HCT116 (cell line): ENCODE measurements around the gene POLRMT. TPM values are rescaled to one million over a fixed set of nuclear protein-coding genes. Genes with fewer than 3 reads are reported as not detected.
"Not testable (repeated sequence)": the region's sequence is repeated elsewhere in the genome, so short reads cannot be mapped to it uniquely, and the experiment has no call there.

Source experiments
- ATAC-seq: fragments of 200-7000 bp; cut with Tn5 transposase; 2 replicates; pipeline ENCODE4 v1.9.1; 2020; ENCODE audit warnings: mild to moderate bottlenecking, moderate library complexity
- BruUV-seq: library from RNA; stranded (reverse); fragments of 400-500 nt; replicated peaks from 2 replicates; lab custom pipeline; 2021; lab: Mats Ljungman, UMichigan
- CTCF ChIA-PET: fragments of 300-600 bp; sonication (Branson Sonifier 250); formaldehyde crosslinking; loops from one replicate; lab custom pipeline; 2021; ENCODE audit warnings: antibody characterized with exemption; lab: Charles Lee
- POLR2A ChIA-PET: fragments of 300-600, 350-600 bp; sonication (Branson Sonifier 250); formaldehyde crosslinking; loops from one replicate; lab custom pipeline; 2021; ENCODE audit warnings: antibody characterized with exemption; lab: Charles Lee
- RAD21 ChIA-PET, 2 experiments: fragments of 300-600 bp; sonication (Branson Sonifier 250); formaldehyde crosslinking; loops; one replicate each; lab custom pipeline; 2023; ENCODE audit warnings: low total read pairs in 2 of 2; ENCODE audit not compliant: uncharacterized antibody in 2 of 2, unreplicated experiment in 2 of 2, low non-redundant PET in 1 of 2; lab: Charles Lee
- DNase-seq: peaks from one replicate; pipeline ENCODE4 v3.0.0-alpha.2; 2010; ENCODE audit warnings: low read depth, low spot score
- H2AFZ ChIP-seq: fragments of 200-600 bp; shearing (Covaris generic), sonication (generic); 2 replicates; pipeline ENCODE4 v1.6.1; 2017; ENCODE audit warnings: low read depth, mixed run types, mixed read lengths, antibody characterized with exemption, low read length; ENCODE audit not compliant: poor library complexity, severe bottlenecking
- H3K27ac ChIP-seq: 2 replicates; pipeline ENCODE4 v1.5.1; 2012; ENCODE audit warnings: low read depth, low read length
- H3K27me3 ChIP-seq: fragments of 200-600 bp; sonication (generic); 2 replicates; pipeline ENCODE4 v1.6.1; 2016; ENCODE audit warnings: mixed run types, low read length, mixed read lengths; ENCODE audit not compliant: insufficient read depth
- H3K36me3 ChIP-seq, 2 experiments: fragments of 200-500 bp in 1 of 2; fragments of 200-600 bp in 1 of 2; sonication (Bioruptor generic) in 1 of 2; sonication (generic) in 1 of 2; 2 replicates each; pipeline versions ENCODE4 v1.5.1 to v1.6.1; 2014 to 2016; ENCODE audit warnings: low read length in 2 of 2, inconsistent platforms in 1 of 2, mixed read lengths in 1 of 2, mixed run types in 1 of 2; ENCODE audit not compliant: insufficient read depth in 2 of 2, control insufficient read depth in 1 of 2
- H3K4me1 ChIP-seq, 2 experiments: fragments of 200-600 bp in 1 of 2; sonication (generic) in 1 of 2; 2 replicates each; pipeline versions ENCODE4 v1.5.1 to v1.6.1; 2012 to 2017; ENCODE audit warnings: low read length in 2 of 2, inconsistent platforms in 1 of 2, mild to moderate bottlenecking in 1 of 2, mixed read lengths in 1 of 2, mixed run types in 1 of 2, moderate library complexity in 1 of 2; ENCODE audit not compliant: insufficient read depth in 2 of 2, control insufficient read depth in 1 of 2
- H3K4me2 ChIP-seq: fragments of 200-600 bp; sonication (generic); 2 replicates; pipeline ENCODE4 v1.6.1; 2017; ENCODE audit warnings: mixed run types, low read length, mixed read lengths
- H3K4me3 ChIP-seq, 2 experiments: fragments of 200-600 bp in 1 of 2; sonication (generic) in 1 of 2; replicated peaks in 1 of 2; 2 replicates each; pipeline ENCODE4 v1.5.1; 2011 to 2016; ENCODE audit warnings: low read length in 2 of 2, control low read depth in 1 of 2, low read depth in 1 of 2, mild to moderate bottlenecking in 1 of 2, mixed read lengths in 1 of 2, mixed run types in 1 of 2
- H3K79me2 ChIP-seq: fragments of 200-600 bp; sonication (generic); 2 replicates; pipeline ENCODE4 v1.6.1; 2017; ENCODE audit warnings: mild to moderate bottlenecking, mixed run types, low read length, moderate library complexity, mixed read lengths; ENCODE audit not compliant: insufficient read depth
- H3K9ac ChIP-seq: fragments of 200-600 bp; sonication (generic); 2 replicates; pipeline ENCODE4 v1.6.1; 2016; ENCODE audit warnings: low read length, mixed read lengths
- H3K9me2 ChIP-seq: fragments of 200-600 bp; sonication (generic), shearing (Covaris generic); 2 replicates; pipeline ENCODE4 v1.6.1; 2017; ENCODE audit warnings: mixed run types, mild to moderate bottlenecking, moderate library complexity; ENCODE audit not compliant: insufficient read depth
- H3K9me3 ChIP-seq, 2 experiments: fragments of 200-500 bp in 1 of 2; fragments of 200-600 bp in 1 of 2; sonication (Bioruptor generic) in 1 of 2; sonication (generic) in 1 of 2; 2 replicates each; pipeline ENCODE4 v1.6.1; 2014 to 2017; ENCODE audit warnings: low read length in 2 of 2, mixed read lengths in 2 of 2, inconsistent platforms in 1 of 2, low read depth in 1 of 2, mild to moderate bottlenecking in 1 of 2, mixed run types in 1 of 2, moderate library complexity in 1 of 2; ENCODE audit not compliant: control insufficient read depth in 1 of 2, insufficient read depth in 1 of 2
- H4K20me1 ChIP-seq: fragments of 200-600 bp; sonication (generic), shearing (Covaris generic); 2 replicates; pipeline ENCODE4 v1.6.1; 2017; ENCODE audit warnings: mixed run types, mild to moderate bottlenecking, moderate library complexity; ENCODE audit not compliant: insufficient read depth
- ATF3 ChIP-seq: IDR thresholded peaks from 2 replicates; pipeline ENCODE4 v1.6.1; 2012
- CBX3 ChIP-seq: IDR thresholded peaks from 2 replicates; pipeline ENCODE4 v1.6.1; 2012; ENCODE audit warnings: low read depth
- EGR1 ChIP-seq: IDR thresholded peaks from 2 replicates; pipeline ENCODE4 v1.6.1; 2012; ENCODE audit warnings: low read depth
- ELF1 ChIP-seq: IDR thresholded peaks from 2 replicates; pipeline ENCODE4 v1.6.1; 2012; ENCODE audit warnings: low read depth, borderline replicate concordance
- EZH2 ChIP-seq: fragments of 200-600 bp; sonication (generic); IDR thresholded peaks from 2 replicates; pipeline ENCODE4 v1.6.1; 2017; ENCODE audit warnings: antibody characterized with exemption, mixed run types
- EZH2phosphoT487 ChIP-seq: fragments of 200-600 bp; IDR thresholded peaks from 2 replicates; pipeline ENCODE4 v1.6.1; 2018; ENCODE audit warnings: antibody characterized with exemption, borderline replicate concordance
- FOSL1 ChIP-seq: IDR thresholded peaks from 2 replicates; pipeline ENCODE4 v1.6.1; 2012; ENCODE audit warnings: low read depth
- POLR2A ChIP-seq: IDR thresholded peaks from 2 replicates; pipeline ENCODE4 v1.7.0; 2011; ENCODE audit warnings: borderline replicate concordance; ENCODE audit not compliant: insufficient read depth, insufficient read length; ENCODE audit errors: extremely low read depth
- POLR2AphosphoS5 ChIP-seq: IDR thresholded peaks from 2 replicates; pipeline ENCODE4 v1.6.1; 2011; ENCODE audit warnings: mild to moderate bottlenecking, low read depth, low read length, moderate library complexity
- RAD21 ChIP-seq: IDR thresholded peaks from 2 replicates; pipeline ENCODE4 v1.6.1; 2012; ENCODE audit warnings: low read depth, mild to moderate bottlenecking
- TCF7L2 ChIP-seq: IDR thresholded peaks from 2 replicates; pipeline ENCODE4 v1.7.0; 2011; ENCODE audit warnings: borderline replicate concordance, inconsistent platforms; ENCODE audit not compliant: insufficient read depth, insufficient read length; ENCODE audit errors: extremely low read depth
- intact Hi-C: fragments of 100-400 bp; cut with micrococcal nuclease; formaldehyde crosslinking; loops from 2 replicates; pipeline ENCODE4 v1.10.0; 2022
- total RNA-seq: library from RNA; stranded (reverse); gene quantifications from one replicate; pipeline ENCODE4 v1.2.1, GENCODE V29; 2021; ENCODE audit not compliant: unreplicated experiment
- TF ChIP-seq, protein P1 (sequence below): IDR thresholded peaks from 2 replicates; pipeline ENCODE4 v1.6.1; 2011; ENCODE audit warnings: mild to moderate bottlenecking, low read length, moderate library complexity; ENCODE audit not compliant: insufficient replicate concordance; ENCODE audit errors: extremely low read depth

Gene POLRMT
- total RNA-seq, 1 experiment from 2014 or later = 138 TPM

DNA sequence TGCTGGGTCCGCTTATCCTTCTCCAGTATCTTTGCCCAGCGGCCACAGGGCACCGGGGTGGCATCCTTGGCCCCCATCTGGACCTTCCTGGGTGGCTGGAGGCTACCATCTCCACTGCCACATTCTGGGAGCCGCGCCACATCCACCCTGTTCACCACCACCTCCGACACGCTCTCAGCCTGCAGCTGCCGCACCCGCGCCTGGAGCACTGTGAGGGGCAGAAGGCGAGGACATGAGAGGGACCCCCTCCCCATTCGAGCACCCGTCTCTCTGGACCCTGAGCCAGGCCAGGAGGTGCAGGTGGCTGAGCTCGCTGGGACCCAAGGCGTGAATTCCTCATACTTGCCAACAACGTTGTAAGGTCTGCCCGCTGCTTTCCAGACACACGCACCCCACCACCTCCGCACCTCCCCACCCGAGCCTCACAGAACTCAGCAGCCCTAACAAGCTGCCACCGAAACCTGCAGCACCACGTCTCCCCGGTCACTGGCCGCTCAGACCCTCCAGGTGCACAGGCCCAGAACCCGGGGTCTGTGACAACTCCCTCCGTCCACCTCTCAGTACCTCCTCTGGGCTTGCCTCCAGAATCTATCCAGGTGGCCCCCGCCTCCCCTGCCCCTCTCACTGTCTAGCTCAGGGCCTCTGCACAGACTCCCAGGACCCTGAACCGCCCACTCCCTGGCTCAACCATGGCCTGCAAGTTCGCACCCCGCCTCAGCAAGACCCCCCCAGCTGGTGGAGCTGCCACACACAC, 3.2 kb downstream of the POLRMT start:
- ATAC-seq (no peak), DNase-seq (no peak)
- BruUV-seq = no TSS peak
- Histone ChIP-seq H3K9me2 (no peaks in the 10 kb centered on the region), H4K20me1 (no peaks in the 10 kb centered on the region), H3K36me3 (peaks cover 11 to 44% of the 10 kb centered on the region in 2 experiments), H3K79me2 (peaks cover 58% of the 10 kb centered on the region), H3K4me3 (no peak overlapping the region), H2AFZ (no peak overlapping the region), H3K27me3 (no peaks in the 10 kb centered on the region), H3K27ac (no peak overlapping the region), H3K9me3 (no peaks in the 10 kb centered on the region), H3K4me2 (no peak overlapping the region), H3K9ac (no peak overlapping the region), H3K4me1 (peaks cover 8 to 19% of the 10 kb centered on the region in 2 experiments; a peak in 3 of 4 replicates)
- POLR2A ChIA-PET = no interaction called here
- RAD21 ChIA-PET = no interaction called here
- TF ChIP-seq RAD21 = no peak
- TF ChIP-seq EGR1 = no peak
- TF ChIP-seq FOSL1 = no peak
- no peak for TF ChIP-seq EZH2phosphoT487
- TF ChIP-seq ATF3 = no peak
- TF ChIP-seq EZH2 = no peak
- TF ChIP-seq POLR2AphosphoS5 = no peak
- TF ChIP-seq ELF1 = no peak
- TF ChIP-seq POLR2A = no peak
- TF ChIP-seq TCF7L2 = no peak
- TF ChIP-seq, protein P1, sequence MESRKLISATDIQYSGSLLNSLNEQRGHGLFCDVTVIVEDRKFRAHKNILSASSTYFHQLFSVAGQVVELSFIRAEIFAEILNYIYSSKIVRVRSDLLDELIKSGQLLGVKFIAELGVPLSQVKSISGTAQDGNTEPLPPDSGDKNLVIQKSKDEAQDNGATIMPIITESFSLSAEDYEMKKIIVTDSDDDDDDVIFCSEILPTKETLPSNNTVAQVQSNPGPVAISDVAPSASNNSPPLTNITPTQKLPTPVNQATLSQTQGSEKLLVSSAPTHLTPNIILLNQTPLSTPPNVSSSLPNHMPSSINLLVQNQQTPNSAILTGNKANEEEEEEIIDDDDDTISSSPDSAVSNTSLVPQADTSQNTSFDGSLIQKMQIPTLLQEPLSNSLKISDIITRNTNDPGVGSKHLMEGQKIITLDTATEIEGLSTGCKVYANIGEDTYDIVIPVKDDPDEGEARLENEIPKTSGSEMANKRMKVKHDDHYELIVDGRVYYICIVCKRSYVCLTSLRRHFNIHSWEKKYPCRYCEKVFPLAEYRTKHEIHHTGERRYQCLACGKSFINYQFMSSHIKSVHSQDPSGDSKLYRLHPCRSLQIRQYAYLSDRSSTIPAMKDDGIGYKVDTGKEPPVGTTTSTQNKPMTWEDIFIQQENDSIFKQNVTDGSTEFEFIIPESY = no peak
- TF ChIP-seq CBX3 = no peak
- intact Hi-C loops = no loop called here
- CTCF ChIA-PET = no interaction called here

GRCh38 chr19:629515-629914, 3.8 kb downstream of the POLRMT start:
- H3K4me2 ChIP-seq, H3K27me3 ChIP-seq, intact Hi-C loops, ATAC-seq, DNase-seq, H4K20me1 ChIP-seq, H2AFZ ChIP-seq, BruUV-seq, H3K4me3 ChIP-seq, H3K9me2 ChIP-seq, H3K9ac ChIP-seq, CTCF ChIA-PET, POLR2A ChIA-PET, RAD21 ChIA-PET, H3K27ac ChIP-seq, H3K9me3 ChIP-seq: not testable (repeated sequence)
- H3K36me3 ChIP-seq = peaks cover 11 to 48% of the 10 kb centered on the region in 2 experiments
- H3K4me1 ChIP-seq = peaks cover 8 to 25% of the 10 kb centered on the region in 2 experiments; a peak in 3 of 4 replicates
- H3K79me2 ChIP-seq = peaks cover 58% of the 10 kb centered on the region
